Activated CD4-positive, alpha-beta T cell treated with anti-CD3 and anti-CD28 coated beads, Interleukin-2, amount 50 U/mL, for 4 hours (primary cell): Measurements from ENCODE around the gene IL22RA2.

Source experiments
- DNase-seq, 2 experiments: peaks; one replicate each; pipeline ENCODE4 v3.0.0-alpha.2; 2020

The IL22RA2 gene

DNA sequence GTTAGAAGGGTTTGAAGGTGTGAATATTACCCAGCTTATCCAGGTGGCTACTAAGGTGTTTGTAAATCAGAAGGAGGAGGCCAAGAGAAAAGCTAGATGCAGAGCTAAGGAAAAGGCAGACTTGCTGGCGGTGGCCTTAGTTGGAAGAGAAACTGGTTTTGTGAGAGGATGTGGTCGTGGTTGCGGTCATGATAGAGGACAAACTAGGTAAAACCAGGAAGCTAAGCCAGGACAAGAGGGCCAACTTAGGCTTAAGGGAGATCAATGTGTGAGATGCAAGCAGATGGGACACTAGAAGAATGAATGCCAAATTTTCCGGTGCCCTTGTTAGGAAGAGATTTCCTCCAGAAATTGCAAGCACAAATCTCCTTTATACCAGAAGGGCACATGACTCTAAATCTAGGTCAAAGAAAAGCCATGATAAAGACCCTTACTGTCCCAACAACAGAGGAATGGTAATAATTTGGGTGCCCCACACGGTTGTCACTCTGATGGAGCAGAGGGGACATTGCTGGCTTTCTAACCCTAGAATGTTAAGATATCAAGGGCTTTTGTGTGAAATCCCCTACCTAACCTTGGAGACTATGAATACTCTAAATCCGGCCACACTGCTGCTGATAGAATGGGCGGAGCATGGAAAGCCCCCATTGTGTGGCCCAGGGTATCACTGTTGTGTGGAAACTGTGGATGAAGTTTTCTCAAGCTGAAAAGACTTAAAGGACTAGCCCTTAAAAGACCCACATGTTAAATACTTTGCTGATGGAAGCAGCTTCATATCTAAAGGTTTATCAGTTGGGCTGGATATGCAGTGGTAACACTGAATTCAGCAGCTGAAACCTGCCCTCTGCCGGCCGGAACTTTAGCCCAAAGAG, 7.8 kb downstream of the IL22RA2 start:
- DNase-seq = peak; percentile 23 to 24

DNA sequence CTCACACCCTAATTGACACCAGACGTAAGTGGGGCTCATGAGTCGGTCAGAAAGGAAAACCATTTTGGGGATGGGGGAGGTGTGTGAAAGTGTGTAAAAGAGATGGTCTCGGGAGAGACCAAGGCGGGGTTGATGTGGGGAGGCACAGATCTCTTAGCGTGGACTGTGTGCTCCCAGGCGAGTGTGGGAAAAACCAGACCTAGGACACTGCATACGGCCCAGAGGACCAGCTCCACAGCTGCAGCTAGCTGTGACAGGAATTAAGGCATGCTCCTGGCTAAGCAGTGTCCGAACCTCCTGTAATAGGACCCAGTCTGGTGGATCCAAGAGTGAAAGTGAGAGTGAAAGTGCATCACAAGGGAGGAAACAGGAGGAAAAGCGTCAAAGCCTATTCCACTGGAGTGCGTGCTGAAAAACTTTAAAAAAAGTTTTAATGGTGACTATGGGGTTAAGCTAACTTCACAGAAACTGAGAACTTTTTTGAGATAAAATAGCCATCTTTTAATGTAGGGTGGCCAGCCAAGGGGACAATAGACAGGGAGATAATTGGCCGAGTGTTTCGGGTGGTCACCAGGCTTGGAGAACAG, 9.6 kb downstream of the IL22RA2 start:
- DNase-seq = no peak

DNA sequence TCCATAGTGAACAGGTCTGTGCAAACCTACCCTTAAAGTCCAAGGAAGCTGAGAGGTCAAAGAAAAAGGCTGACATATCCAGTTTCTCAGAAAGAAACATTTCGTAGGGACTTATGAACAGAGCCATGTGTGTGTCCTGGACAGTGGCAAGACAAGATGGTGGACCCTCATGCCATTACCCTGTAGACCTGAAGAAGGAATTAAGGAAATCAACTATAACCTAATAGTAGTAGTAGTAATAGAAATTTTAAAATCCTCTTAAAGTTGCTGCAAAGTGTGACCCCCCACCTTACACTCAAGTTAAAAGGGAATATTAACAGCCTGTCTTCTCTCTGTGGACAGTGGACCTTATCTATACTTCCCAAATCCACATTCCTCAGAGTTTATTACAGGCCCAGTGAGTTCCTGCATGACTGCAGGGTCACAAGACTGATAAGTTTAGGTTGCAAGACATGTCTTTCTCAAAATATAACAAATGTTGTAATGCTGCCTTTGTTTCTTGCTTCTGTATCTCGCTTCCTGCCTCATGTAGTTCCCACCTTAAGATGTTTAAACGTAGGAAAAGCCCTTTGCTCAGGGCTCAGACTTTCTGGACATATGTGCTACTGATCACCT, 10.6 kb downstream of the IL22RA2 start:
- no peak for DNase-seq

DNA sequence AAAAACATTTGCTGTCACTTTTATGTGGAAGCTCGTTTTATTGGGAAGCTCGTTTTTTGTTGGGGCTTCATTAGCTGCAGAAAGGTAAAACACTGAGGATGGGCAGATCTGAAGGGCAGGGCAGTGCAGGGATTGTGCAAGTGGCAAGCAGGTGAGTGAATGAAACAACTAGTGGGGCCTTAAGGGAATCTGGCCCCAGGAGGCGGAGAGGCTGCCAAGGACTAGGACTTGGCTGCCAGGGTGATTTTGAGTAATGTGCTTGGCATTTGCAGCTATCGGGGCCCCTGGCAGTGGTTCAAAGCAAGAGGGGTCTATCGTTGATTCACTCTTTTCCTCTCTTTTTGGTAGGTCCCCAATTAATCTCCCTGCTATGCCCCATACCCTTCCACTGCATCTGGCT, 11.5 kb downstream of the IL22RA2 start:
- no peak for DNase-seq

DNA sequence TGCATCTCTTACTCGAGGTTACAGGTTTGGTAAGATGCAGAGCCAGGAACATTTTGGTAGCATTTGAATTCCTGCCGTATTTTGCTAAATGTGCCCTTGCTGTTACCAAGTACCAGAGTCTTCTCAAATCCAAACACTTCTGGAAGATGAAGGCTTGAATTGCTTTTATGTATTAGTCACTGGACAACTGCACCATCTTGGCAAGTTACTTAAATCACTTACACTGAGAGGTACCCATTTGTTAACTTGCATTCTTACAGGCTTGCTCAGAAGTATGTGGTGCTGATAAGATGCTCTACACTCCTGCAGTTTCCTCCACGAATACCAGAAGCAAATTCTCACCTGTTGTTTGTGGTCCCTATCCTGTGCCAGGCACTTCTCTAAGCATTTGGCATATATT, 12.7 kb downstream of the IL22RA2 start:
- DNase-seq = no peak

DNA sequence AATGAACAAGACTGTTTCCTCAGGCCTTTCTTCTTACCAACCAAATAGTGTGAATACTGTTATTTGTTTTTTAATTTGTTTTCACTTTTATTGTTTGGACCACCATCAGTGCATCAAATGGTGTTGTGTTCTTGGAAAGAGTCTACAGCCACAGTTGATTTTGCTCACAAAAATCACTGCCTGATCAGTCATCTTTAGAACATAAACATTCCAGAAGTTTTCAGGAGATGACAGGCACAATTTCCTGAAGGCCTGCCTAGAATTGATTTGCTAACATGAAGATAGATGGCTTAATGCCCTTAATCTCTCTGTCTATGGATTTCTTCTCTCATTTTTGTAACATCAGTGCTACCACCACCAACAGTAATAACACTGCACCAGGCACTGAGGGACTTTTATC, 13.5 kb downstream of the IL22RA2 start:
- no peak for DNase-seq

DNA sequence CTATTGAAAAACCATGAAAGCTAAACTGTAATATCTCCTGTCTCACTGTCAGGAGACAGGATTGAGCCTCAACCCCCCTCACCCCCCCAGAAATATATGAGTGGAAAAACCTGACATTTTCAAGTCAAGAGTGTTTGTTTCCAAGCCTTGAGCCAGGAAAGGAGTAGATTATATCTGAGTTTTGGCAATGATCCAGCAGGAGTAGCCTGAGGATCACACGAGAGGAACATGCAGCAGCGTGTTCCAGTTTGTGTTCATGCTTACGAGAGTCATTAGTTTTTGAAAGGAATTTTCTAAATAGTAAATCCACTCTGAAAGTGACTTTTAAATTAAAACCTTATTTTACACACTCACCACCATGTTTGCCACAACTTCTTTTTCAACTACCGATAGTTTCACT, 15.8 kb downstream of the IL22RA2 start:
- no peak for DNase-seq

DNA sequence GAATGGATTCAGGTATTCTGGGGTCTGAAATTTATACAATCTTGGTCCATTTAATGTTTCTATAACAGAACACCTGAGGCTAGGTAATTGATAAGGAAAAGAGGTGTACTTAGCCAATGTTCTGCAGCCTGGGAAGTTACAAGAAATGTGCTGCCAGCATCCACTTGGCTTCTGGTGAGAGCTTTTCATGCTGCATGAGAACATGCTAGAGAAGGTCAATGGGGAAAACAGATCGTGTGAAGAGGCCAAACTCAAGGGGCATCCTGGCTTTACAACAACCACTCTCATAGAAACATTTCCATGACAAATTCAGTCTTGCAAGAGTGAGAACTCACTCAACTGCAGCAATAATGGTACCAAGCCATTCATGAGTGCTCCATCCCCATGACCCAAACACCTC, 16.8 kb downstream of the IL22RA2 start:
- DNase-seq = no peak

DNA sequence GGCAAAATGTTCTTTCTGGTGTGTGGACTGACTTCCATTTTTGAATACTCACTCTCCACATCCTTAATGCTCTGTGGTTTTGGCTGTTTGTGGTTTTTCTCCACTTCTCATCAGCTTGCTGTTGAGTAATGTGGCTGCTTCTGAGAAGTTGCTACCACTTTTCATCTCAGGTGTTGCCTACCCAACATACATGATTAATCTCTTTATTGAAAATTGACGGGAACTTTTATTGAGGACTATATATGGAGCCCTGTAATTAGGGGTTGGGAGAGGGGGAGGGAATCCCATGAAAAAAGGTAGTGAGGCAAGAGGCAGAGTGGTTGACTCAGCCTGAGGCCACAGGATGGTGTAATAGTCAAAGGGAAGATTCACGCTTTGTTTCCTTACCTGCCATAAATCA, 17.6 kb downstream of the IL22RA2 start:
- DNase-seq = peak in 1 of 2 experiments; percentile 5

DNA sequence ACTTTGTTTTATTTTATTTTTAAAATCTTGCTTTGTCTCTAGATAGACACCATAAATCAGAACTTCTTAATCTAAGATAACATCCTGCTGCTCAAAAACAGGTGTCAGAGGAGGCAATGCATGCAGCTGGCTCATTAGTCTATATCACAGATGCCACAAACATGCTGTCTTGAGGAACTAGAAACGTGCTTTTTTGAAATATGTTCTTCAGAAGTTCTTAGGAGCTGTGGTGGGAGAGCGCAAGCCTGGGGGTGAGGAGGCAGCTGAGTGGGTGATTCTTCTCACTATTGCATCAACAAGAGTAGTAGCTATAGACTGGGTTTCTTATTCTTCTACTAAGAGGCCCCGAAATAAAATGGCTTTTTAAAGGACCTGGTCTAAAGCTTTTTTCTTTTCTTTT, 23.4 kb downstream of the IL22RA2 start:
- no peak for DNase-seq

DNA sequence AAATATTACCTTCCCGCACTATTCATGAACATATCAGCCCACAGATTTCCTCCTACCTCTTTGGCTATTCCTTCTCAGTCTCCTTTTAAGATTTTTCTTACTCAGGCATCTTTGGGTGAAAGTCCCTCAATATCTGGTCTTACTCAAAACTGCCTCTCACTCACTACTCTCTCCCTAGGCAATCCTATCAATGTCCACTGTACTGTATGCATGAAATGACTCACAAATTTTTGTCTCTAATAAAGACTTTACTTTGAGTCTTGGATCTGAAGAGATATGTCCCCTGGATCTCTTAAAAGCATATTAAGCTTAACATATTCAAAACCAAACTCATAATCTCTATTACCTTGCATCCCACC, 24.4 kb downstream of the IL22RA2 start:
- DNase-seq = no peak

DNA sequence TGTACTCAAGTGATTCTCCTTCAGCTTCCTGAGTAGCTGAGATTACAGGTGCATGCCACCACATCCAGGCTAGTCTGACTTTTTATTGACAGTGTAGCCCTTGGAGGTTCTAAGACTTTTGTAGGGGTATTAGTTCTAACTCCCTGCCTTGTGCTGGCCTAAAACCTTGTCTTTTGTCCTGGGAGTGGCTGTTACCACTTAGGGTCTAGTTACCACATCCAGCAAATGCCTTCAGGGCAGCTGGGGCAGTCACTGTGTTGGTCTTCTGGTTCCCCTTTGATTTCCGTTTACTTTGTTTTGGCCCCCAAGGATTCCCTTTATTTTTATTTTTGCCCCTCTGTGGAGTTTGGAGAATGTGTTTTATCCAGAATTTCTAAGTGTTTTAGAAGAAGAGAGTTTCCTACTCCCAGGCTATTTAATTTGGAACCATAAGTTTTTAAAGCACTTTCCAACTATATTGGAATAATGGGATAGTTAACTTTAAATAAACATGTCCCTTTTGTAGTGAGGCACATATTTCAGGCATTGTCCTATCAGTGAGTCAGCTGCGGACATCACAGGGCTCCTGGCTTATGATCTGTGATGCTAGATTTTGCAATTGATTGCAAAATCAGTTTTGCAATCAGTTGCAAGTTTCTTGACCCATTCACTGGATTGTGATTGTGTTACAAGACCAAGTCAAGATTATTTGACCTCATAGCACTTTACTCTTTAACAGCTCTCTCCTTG, 25.0 kb downstream of the IL22RA2 start:
- no peak for DNase-seq

DNA sequence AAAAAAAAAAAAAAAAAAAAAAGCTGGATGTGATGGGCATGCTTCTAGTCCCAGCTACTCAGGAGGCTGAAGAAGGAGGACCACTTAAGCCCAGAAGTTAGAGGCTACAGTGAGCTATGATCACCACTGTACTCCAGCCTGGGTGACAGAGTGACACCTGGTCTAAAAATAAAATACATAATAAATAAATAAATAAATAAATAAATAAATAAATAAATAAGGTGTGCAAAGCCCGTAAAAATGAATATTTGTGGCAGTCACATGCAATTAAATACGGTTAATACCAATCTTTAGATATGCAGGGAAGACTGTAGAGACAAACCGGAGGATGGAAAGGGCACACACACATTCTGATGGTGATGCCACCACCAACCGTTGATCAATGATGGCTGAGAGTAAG, 26.2 kb downstream of the IL22RA2 start:
- no peak for DNase-seq

DNA sequence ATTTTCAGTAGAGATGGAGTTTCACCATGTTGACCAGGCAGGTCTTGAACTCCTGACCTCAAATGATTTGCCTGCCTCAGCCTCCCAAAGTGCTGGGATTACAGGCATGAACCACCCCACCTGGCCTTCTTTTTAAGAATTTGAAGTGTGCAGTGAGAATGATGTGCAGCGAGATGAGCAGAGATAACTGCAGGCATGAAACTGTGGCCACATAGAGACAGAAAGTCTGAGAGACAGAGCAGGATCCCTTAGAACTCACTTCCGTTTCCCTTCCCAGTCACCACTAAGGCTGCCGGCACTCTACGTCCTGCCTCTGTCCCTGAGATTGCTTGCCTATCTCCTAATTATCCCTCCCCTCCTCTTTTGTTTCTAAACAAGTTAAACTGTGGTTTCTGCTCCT, 27.2 kb downstream of the IL22RA2 start:
- no peak for DNase-seq

DNA sequence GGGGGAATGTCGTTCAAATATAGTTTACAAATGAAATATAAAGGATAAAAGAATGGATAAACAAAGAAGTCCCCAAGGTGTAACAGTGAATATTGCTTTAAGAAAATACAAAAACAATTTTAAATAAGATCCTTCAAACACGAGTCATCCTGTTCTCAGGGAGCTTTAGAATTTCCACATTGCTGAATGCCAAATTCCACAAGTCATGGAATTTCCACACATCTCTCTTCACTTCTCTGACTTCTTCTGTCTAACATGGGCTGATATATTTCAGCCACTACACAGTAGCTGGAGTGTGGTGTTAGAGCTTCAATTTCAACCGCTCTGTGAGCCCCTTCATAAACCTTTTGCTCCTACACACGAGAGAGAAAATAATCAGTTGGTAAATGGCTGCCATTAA, 28.0 kb downstream of the IL22RA2 start:
- DNase-seq = no peak

DNA sequence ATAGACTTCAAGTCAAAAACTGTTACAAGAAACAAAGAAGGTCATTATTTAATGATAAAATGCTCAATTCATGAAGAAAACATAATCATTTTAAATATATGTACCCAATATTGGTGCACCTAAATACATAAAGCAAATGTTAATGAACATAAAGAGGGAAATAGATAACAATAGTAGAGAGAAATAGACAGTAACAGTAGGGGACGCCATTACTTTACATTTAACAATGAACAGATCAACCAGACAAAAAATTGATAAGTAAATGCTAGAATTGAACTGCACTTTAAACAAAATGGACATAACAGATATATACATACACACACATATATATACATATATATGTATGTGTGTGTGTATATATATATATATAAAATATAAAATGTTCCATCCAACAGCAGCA, 37.4 kb downstream of the IL22RA2 start:
- no peak for DNase-seq

DNA sequence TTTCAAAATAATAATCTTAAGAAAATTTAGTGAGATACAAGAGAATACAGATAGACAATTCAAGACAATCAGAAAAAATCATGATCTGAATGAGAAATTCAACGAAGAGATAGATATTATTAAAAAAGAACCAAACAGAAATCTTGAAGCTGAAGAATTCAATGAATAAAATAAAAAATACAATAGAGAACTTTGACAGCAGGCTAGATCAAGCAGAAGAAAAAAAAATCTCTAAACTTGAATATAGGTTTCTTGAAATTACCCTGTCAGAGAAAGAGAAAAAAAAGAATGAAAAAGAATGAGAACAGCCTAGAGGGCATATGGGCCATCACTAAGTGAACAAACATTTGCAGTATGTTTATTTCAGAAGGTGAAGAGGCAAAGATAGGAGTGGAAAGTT, 39.0 kb downstream of the IL22RA2 start:
- DNase-seq = no peak

DNA sequence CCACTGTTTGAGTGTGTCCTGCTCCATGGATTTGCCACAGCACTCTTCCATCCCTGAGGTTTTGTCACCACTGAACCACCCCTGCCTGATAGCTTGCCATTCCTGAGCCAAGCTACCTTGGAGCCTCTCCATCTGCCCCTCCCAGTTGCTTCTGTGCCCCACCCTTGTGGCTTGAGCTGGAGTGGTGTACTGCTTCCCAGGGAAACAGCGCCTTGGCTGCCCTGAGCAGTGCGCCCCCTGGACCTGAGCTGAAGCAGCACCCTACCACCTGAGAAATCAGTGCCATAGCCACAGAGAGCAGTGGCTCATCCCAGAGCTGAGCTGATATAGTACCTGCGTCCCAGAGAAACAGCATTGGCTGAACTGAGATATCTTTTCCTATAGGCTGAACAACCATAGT, 40.3 kb downstream of the IL22RA2 start:
- DNase-seq = no peak

DNA sequence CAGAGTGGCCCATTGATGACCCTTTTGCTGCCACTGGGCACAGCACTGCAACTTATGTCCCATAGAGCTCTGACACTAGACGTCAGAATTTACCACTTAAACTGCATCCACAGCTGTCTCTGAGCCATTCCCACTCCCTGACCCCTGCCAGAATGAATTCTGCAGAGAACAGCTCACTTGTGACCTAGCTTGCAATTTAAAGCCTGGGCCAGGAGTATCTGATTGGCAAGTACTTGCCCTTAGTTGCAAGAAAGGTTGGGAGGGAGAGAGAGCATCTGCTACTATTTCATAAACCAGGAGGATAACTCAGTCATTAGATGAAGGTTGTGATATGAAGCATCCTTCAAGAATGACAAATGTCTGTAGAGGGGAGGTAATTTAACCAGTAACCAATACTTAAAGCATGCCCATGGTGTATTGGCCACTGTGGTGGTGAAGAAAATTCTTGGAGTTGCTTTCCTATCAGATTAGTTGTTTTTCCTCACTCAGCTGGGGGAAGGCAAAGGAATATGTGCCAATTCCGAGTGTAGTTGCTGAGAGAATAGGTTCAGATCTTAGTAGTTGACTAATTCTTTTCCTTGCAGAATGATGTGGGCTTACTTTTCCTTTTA, 46.5 kb downstream of the IL22RA2 start:
- DNase-seq = no peak

DNA sequence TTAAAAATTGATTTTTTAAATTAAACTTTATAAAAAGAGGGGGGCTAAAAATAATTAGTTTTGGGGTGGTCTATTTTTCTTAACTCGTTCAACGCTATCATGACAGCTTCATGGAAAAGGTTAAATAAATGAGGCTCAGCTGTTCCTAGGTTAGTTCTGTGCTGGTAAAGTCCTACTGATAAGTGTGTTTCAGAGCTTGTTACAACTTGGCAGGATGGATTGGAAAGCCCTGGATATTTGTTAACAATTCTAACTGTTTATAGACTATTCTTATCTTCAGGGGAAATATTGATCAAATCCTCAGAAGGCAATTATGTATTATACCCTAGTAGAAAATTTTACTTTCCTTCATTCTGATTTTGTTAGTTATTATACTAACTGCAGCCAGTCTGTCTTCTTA, 50.4 kb downstream of the IL22RA2 start:
- DNase-seq = no peak

DNA sequence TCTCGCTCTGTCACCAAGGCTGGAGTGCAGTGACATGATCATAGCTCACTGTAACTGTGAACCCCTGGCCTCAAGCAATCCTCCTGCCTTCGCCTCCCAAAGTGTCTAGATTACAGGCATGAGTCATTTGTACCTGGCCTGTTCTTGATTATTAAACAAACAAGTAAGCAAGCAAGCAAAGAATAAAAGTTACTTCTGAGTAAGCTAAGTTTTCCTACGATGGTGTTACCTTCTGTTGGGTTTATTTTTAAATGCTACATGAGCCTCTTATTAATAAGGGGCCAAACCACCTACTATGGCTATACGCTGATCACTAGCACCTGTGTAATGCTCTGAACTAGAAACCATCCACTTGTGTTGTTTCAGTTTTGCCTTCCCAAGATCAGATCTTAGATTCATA, 50.8 kb downstream of the IL22RA2 start:
- DNase-seq = no peak

DNA sequence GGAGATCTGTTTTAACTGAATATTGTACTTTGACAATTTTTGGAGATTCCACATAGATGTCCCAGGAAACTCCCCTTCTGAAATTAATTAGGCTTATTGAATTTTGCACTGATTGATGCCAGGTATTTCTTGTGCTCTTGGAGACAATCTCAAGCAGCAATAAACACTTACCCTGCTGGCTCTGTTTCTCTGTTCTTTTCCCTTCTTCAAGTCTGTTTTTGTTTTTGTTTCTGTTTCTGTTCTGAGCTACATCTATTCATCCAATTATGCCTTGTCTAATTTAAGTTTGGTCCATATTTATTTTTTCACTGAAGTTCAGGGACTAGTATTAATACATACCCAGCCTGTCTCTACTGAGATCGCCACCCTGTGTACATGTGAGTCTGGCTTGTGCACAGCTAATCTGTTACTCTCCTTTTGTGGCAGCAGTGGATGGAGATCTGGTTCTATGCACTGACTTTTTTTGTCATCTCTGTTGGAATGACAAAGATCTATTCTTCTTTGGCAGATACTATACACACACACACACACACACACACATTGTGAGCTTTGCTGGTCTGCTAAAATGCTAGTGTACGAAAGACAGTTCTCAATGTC, 51.9 kb downstream of the IL22RA2 start:
- DNase-seq = no peak

DNA sequence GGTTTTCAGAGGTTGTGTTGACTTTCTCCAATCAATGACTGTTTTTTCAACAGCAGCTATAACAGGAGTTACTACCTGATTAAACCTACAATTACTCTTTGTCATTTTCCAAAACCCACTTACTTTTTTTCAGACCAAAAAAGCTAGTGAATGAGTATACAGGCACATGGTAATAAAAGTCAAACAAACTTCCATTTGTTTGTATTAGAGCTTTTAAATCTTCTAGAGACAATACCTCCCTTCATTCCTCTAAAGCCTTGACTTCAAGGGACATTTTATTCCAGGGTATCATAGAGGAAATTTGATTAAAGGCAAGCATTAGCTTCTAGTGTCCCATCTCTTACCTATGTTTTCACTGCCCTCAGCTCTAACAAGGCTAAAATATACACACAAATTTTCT, 52.7 kb downstream of the IL22RA2 start:
- no peak for DNase-seq
